ENCODE data around the gene TADA2B. TPM values are rescaled to one million over a fixed set of nuclear protein-coding genes. Genes with fewer than 3 reads are reported as not detected.

TADA2B gene
- total RNA-seq, 2 experiments from 2014 or later = 7.7 to 10.0 TPM

GRCh38 chr4:7041801-7042502 is 1.2 kb upstream of the TADA2B start:
- TF ChIP-seq CTCF (IDR thresholded peaks at IDR 0.05) = no peak
- Mint-ChIP-seq H3K4me1 (ENCODE audit: low read depth) (peaks cover 36% of the 10 kb centered on the region), H3K27me3 (no peaks in the 10 kb centered on the region), H3K9me3 (no peaks in the 10 kb centered on the region), H3K36me3 (ENCODE audit: low read depth) (no peaks in the 10 kb centered on the region), H3K27ac (no peak overlapping the region), H3K4me3 (peak overlapping the region; percentile 83)
- no peak for ATAC-seq
- no peak for DNase-seq
- ChIA-PET CTCF (interaction anchor here (0.7 to 6.5 kb wide), 18 partner anchors 10 to 325 kb away, joined by 3 to 92 read pairs (median 6); partner anchors contain the start of genes BLOC1S4, GRPEL1 and TBC1D14), POLR2A (interaction anchor here (1.3 to 11.1 kb wide), 3 partner anchors 18 to 368 kb away, joined by 5 to 123 read pairs (median 67); partner anchors contain the start of gene GRPEL1)
- intact Hi-C loops (cut with micrococcal nuclease) = loop anchor here (2.0 kb wide), 1 partner anchor 27 kb away; the partner anchor contains the start of gene GRPEL1

- Mint-ChIP-seq H3K4me1 (ENCODE audit: low read depth) (peaks cover 44% of the 10 kb centered on the region), H3K9me3 (no peaks in the 10 kb centered on the region), H3K4me3 (peak overlapping the region; percentile 83), H3K36me3 (ENCODE audit: low read depth) (no peaks in the 10 kb centered on the region), H3K27ac (peak overlapping the region; percentile 73), H3K27me3 (no peaks in the 10 kb centered on the region)
- ChIA-PET CTCF (interaction anchor here (0.6 to 6.5 kb wide), 35 partner anchors 8 to 329 kb away, joined by 3 to 92 read pairs (median 4); partner anchors contain the start of genes BLOC1S4, GRPEL1 and TBC1D14), POLR2A (interaction anchor here (0.8 to 11.1 kb wide), 5 partner anchors 17 to 369 kb away, joined by 3 to 123 read pairs (median 7); partner anchors contain the start of genes GRPEL1 and TBC1D14)
- intact Hi-C loops (cut with micrococcal nuclease) = loop anchor here (2.0 kb wide), 1 partner anchor 26 kb away; the partner anchor contains the start of gene GRPEL1
- peak; percentile 91 for ATAC-seq
- DNase-seq = peak; percentile 92
- TF ChIP-seq CTCF (IDR thresholded peaks at IDR 0.05) = peak; percentile 14
Observed at GRCh38 chr4:7042503-7043283, 479 bp upstream of the TADA2B start.

GRCh38 chr4:7044137-7044930 is 1.2 kb downstream of the TADA2B start:
- peak overlapping the region; percentile 87 for H3K4me3 Mint-ChIP-seq
- CTCF ChIA-PET = interaction anchor here (1.0 to 6.5 kb wide), 17 partner anchors 11 to 328 kb away, joined by 3 to 92 read pairs (median 6); partner anchors contain the start of genes BLOC1S4 and GRPEL1
- no peak for TF ChIP-seq CTCF (IDR thresholded peaks at IDR 0.05)
- H3K4me1 Mint-ChIP-seq (ENCODE audit: low read depth) = peaks cover 53% of the 10 kb centered on the region
- no peak for ATAC-seq
- POLR2A ChIA-PET = interaction anchor here (1.0 to 11.1 kb wide), 7 partner anchors 15 to 135 kb away, joined by 3 to 123 read pairs (median 5); partner anchors contain the start of gene GRPEL1
- H3K9me3 Mint-ChIP-seq = no peaks in the 10 kb centered on the region
- intact Hi-C loops (cut with micrococcal nuclease) = no loop called here
- H3K27me3 Mint-ChIP-seq = no peaks in the 10 kb centered on the region
- peak overlapping the region; percentile 70 for H3K27ac Mint-ChIP-seq
- no peaks in the 10 kb centered on the region for H3K36me3 Mint-ChIP-seq (ENCODE audit: low read depth)
- no peak for DNase-seq

- Mint-ChIP-seq H3K4me1 (ENCODE audit: low read depth) (peaks cover 57% of the 10 kb centered on the region), H3K27ac (peak overlapping the region; percentile 47), H3K4me3 (peak overlapping the region; percentile 87), H3K27me3 (no peaks in the 10 kb centered on the region), H3K36me3 (ENCODE audit: low read depth) (no peaks in the 10 kb centered on the region), H3K9me3 (no peaks in the 10 kb centered on the region)
- DNase-seq (no peak), ATAC-seq (no peak)
- CTCF ChIA-PET = interaction anchor here (1.0 to 6.5 kb wide), 8 partner anchors 10 to 327 kb away, joined by 3 to 92 read pairs (median 3); partner anchors contain the start of gene GRPEL1
- intact Hi-C loops (cut with micrococcal nuclease) = no loop called here
- no peak for TF ChIP-seq CTCF (IDR thresholded peaks at IDR 0.05)
- POLR2A ChIA-PET = interaction anchor here (6.2 to 11.1 kb wide), 2 partner anchors 14 to 23 kb away, joined by 67 to 123 read pairs; partner anchors contain the start of gene GRPEL1
Observed at GRCh38 chr4:7045553-7045952, 2.4 kb downstream of the TADA2B start.

Data from activated CD8-positive, alpha-beta T cell treated with anti-CD3 and anti-CD28 coated beads for 36 hours (primary cell).